Transverse colon (tissue), 4 donors: ENCODE data around the gene LMBR1L. TPM values are rescaled to one million over a fixed set of nuclear protein-coding genes. Genes with fewer than 3 reads are reported as not detected.

Experiments
- DNase-seq: peaks from one replicate; pipeline ENCODE4 v3.0.0-alpha.2; 2019
- H3K27ac ChIP-seq, 4 donors: fragments of 200-600 bp; sonication (generic); 2 replicates each; pipeline ENCODE4 v1.5.1; 2016 to 2018; ENCODE audit warnings: inconsistent platforms in 4 of 4
- H3K27me3 ChIP-seq: fragments of 200-600 bp; sonication (generic); 2 replicates; pipeline ENCODE4 v1.5.1; 2017; ENCODE audit warnings: inconsistent platforms
- H3K36me3 ChIP-seq, 4 donors: fragments of 200-600 bp; sonication (generic); 2 replicates each; pipeline ENCODE4 v1.5.1; 2017 to 2019; ENCODE audit warnings: inconsistent platforms in 4 of 4
- H3K4me1 ChIP-seq, 4 donors: fragments of 200-600 bp; sonication (generic); 2 replicates each; pipeline ENCODE4 v1.5.1; 2017 to 2020; ENCODE audit warnings: inconsistent platforms in 4 of 4
- H3K4me3 ChIP-seq, 4 donors: fragments of 200-600 bp; sonication (generic); 1 replicate in 1 of 4; 2 replicates in 3 of 4; pipeline versions ENCODE4 v1.5.1 to v1.6.1; 2017 to 2019; ENCODE audit warnings: inconsistent platforms in 4 of 4
- H3K9me3 ChIP-seq, 2 donors: fragments of 200-600 bp; sonication (generic); 2 replicates each; pipeline ENCODE4 v1.5.1; 2017 to 2019; ENCODE audit warnings: inconsistent platforms in 2 of 2
- CTCF ChIP-seq, 5 experiments: fragments of 200-600 bp in 3 of 5; fragments of 450-650 bp in 2 of 5; sonication (generic) in 3 of 5; IDR thresholded peaks; 1 replicate in 2 of 5; 2 replicates in 3 of 5; pipeline ENCODE4 v1.5.1; 2016 to 2017; ENCODE audit warnings: antibody characterized with exemption in 5 of 5, inconsistent platforms in 3 of 5, mild to moderate bottlenecking in 2 of 5, moderate library complexity in 1 of 5
- EP300 ChIP-seq: sonication (generic); formaldehyde crosslinking; IDR thresholded peaks from one replicate; pipeline ENCODE4 v1.6.1; 2017; ENCODE audit warnings: antibody characterized with exemption, low read depth
- POLR2A ChIP-seq: fragments of 450-650 bp; IDR thresholded peaks from one replicate; pipeline ENCODE4 v1.6.1; 2016; ENCODE audit warnings: antibody characterized with exemption, mild to moderate bottlenecking, moderate library complexity
- POLR2AphosphoS5 ChIP-seq, 3 donors: sonication (generic); formaldehyde crosslinking; IDR thresholded peaks; one replicate each; pipeline ENCODE4 v1.6.1; 2016; ENCODE audit warnings: antibody characterized with exemption in 3 of 3
- WGBS, 2 donors: methylation state at CpG; one replicate each; pipeline ENCODE4 v1.1.5; 2018; ENCODE audit warnings: low coverage in 1 of 2; 5-methylcytosine and 5-hydroxymethylcytosine counted together
- in situ Hi-C, 4 donors: fragments of 200-750 bp; cut with MboI; loops; one replicate each; pipeline versions ENCODE4 v1.15.0 to v1.15.1; 2017; ENCODE audit warnings: low sequenced_read_pairs in 3 of 4, low pct_ligation_motif_present in 1 of 4, low pct_unique_long_range_greater_than_20kb in 1 of 4
- intact Hi-C: fragments of 100-400 bp; cut with DNase I; formaldehyde crosslinking; loops from one replicate; pipeline ENCODE4 v1.15.1; 2023; ENCODE audit warnings: low total_unique reads
- total RNA-seq, 4 donors: library from RNA; depleted of rRNA; stranded (reverse); fragments of >200 nt; gene quantifications; one replicate each; pipeline ENCODE4 v1.1.0, GENCODE V29; 2016

LMBR1L gene
- total RNA-seq, 4 donors from 2014 or later = 72.6 to 125 (median 82.1) TPM

GRCh38 chr12:49059045-49059298 lies 51.7 kb downstream of the LMBR1L start:
- Histone ChIP-seq H3K27me3 (no peaks in the 10 kb centered on the region), H3K4me3 (peak overlapping the region; percentile 82 to 91 (median 89)), H3K36me3 (peaks cover 0 to 5% (median under 1%) of the 10 kb centered on the region in 4 donors), H3K4me1 (peaks cover 34 to 47% (median 43%) of the 10 kb centered on the region in 4 donors), H3K27ac (peak overlapping the region; percentile 96 to 98 (median 96)), H3K9me3 (no peaks in the 10 kb centered on the region)
- WGBS, 2 donors = 0% methylated on average over 1 of the region's 1 CpG; no CpG with 5 or more reads in 1 of the 2 donors
- intact Hi-C loops (no loop called here), in situ Hi-C loops (no loop called here)
- DNase-seq = no peak
- TF ChIP-seq CTCF (IDR thresholded peaks at IDR 0.05) (no peak), POLR2AphosphoS5 (IDR thresholded peaks at IDR 0.05) (no peak), POLR2A (no peak), EP300 (no peak)

- in situ Hi-C loops (no loop called here), intact Hi-C loops (no loop called here)
- WGBS, 2 donors = 0 to 6% methylated on average over 1 to 5 of the region's 5 CpGs
- Histone ChIP-seq H3K27ac (peak overlapping the region; percentile 96 to 98 (median 96)), H3K9me3 (no peaks in the 10 kb centered on the region), H3K27me3 (no peaks in the 10 kb centered on the region), H3K4me3 (peak overlapping the region; percentile 82 to 91 (median 89)), H3K36me3 (peaks cover 0 to 10% (median 3%) of the 10 kb centered on the region in 4 donors), H3K4me1 (peaks cover 34 to 47% (median 43%) of the 10 kb centered on the region in 4 donors)
- TF ChIP-seq POLR2A = no peak
- no peak for TF ChIP-seq EP300
- no peak for TF ChIP-seq CTCF (IDR thresholded peaks at IDR 0.05)
- no peak for TF ChIP-seq POLR2AphosphoS5 (IDR thresholded peaks at IDR 0.05)
- no peak for DNase-seq
Measured at GRCh38 chr12:49058366-49059044, 52.1 kb downstream of the LMBR1L start.

GRCh38 chr12:49057888-49058287 lies 52.8 kb downstream of the LMBR1L start:
- DNase-seq = no peak
- Histone ChIP-seq H3K27me3 (no peaks in the 10 kb centered on the region), H3K4me1 (peaks cover 34 to 47% (median 43%) of the 10 kb centered on the region in 4 donors), H3K27ac (peak overlapping the region; percentile 96 to 98 (median 96)), H3K9me3 (no peaks in the 10 kb centered on the region), H3K36me3 (peaks cover 0 to 16% (median 6%) of the 10 kb centered on the region in 4 donors), H3K4me3 (peak overlapping the region; percentile 15 to 91 (median 86))
- TF ChIP-seq POLR2AphosphoS5 (IDR thresholded peaks at IDR 0.05) (no peak), POLR2A (peak; percentile 34), CTCF (IDR thresholded peaks at IDR 0.05) (no peak), EP300 (no peak)
- intact Hi-C loops (no loop called here), in situ Hi-C loops (no loop called here)
- WGBS, 2 donors = 0 to 2% methylated on average over 2 to 4 of the region's 4 CpGs

DNA sequence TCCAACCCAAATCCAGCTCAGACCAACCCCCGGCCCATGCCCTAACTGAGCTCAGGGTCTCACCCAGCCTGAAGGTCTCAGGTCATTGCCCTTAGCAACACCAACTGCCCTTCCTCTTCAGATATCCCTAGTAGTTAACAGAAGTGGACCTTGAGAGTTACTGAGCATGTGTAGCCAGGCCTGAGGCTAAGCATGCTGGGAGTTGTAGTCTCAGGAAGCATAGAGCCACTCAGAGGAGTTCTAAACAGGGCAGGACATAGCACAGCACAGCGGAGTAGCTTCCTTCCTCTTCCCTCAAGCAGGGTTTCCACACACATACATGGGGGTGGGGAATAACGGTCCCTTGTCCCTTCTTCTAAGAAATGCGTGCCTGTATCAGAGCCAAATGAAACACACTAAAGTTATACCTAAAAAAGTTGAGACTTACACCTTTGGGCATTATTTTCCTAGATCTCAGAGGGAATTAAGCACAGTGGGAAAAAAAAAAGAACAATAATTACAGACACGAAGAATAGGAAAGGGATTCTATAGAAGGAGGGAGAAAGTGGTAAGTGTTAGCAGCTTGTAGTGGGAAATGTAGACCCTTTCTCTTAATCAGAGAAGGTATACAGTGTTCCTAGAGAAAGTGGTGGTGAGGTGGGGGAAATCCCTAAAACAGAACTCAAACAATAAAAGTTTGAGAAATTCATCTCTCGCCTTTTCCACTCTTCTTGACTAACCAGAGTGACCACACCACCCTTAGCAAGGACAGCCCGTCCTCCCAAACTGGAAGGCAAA lies 54.5 kb downstream of the LMBR1L start:
- peak overlapping the region; percentile 13 to 53 (median 28) for H3K27ac ChIP-seq
- H3K36me3 ChIP-seq = peaks cover 0 to 27% (median 13%) of the 10 kb centered on the region in 4 donors
- intact Hi-C loops (no loop called here), in situ Hi-C loops (no loop called here)
- TF ChIP-seq EP300 = no peak
- TF ChIP-seq CTCF (IDR thresholded peaks at IDR 0.05) = no peak
- no peak for TF ChIP-seq POLR2AphosphoS5 (IDR thresholded peaks at IDR 0.05)
- no peak for TF ChIP-seq POLR2A
- H3K4me3 ChIP-seq = peak overlapping the region in 1 of 4 donors; percentile 15
- WGBS, 2 donors = 29 to 36% methylated on average over 5 to 7 of the region's 7 CpGs
- H3K4me1 ChIP-seq = peaks cover 34 to 43% (median 41%) of the 10 kb centered on the region in 4 donors
- H3K27me3 ChIP-seq = no peaks in the 10 kb centered on the region
- no peaks in the 10 kb centered on the region for H3K9me3 ChIP-seq
- peak; percentile 68 for DNase-seq
